HuH-7.5 (cell line): ENCODE results near the gene SEZ6.

Experiments used
- DNase-seq: peaks from one replicate; pipeline ENCODE4 v3.0.0; 2011; ENCODE audit warnings: low spot score

SEZ6 gene

DNA sequence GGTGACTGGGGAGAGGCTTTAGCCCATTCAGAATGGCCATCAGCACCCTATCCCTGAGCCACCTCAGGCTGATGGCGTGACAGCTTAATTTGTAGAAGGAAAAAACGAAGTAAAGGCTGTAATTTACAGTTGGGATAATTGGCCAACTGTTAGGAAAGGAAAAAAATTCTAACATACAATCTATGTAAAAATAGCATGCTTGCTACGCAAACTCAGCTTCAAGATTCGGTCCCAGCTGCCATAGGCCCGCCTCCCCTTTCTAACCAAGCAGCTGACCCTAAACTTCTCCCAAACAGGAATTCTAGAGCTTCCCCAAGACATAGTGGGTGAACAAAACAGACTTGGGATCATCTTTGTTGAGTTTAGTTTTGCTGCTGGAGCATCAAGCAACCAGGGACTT lies 4.9 kb downstream of the SEZ6 start:
- DNase-seq = no peak

DNA sequence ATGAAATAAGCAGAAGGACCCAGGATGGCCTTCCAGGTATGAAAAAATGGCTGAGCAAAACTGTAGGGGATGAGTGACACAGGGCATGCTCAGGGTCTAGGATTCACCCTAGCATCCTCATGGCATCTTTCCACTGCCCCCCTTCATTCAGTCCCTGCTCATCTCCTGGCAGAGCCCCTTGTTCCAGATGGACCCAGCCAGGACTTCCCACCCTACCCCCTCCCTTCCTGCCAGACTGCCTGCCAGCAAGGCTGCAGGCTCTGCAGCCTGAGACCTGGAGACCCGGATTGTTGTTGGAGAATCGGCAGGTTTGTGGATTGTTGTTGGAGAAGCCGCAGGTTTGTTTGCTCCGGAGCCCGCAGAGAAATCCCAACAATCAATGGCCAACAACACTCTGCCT lies 6.6 kb downstream of the SEZ6 start:
- DNase-seq = no peak

DNA sequence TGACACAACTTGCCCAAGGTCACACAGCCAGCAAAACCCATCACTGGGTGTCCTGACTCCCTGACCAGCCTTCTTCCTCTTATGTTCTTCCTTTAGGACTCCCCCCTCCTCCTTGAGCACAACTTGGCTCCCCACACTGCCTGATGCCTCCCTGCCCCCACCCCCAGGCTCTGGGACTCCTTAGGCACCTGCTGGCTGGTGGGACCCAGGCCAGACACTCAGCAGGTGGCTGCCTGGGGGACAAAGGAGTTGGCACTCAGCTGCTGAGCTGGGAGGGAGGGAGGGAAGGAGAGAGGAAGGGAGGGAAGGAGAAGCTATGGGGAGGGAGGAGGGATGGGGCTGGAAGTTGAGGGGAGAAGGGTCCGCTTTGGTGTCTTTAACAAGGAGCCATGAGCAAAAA lies 8.0 kb downstream of the SEZ6 start:
- no peak for DNase-seq

DNA sequence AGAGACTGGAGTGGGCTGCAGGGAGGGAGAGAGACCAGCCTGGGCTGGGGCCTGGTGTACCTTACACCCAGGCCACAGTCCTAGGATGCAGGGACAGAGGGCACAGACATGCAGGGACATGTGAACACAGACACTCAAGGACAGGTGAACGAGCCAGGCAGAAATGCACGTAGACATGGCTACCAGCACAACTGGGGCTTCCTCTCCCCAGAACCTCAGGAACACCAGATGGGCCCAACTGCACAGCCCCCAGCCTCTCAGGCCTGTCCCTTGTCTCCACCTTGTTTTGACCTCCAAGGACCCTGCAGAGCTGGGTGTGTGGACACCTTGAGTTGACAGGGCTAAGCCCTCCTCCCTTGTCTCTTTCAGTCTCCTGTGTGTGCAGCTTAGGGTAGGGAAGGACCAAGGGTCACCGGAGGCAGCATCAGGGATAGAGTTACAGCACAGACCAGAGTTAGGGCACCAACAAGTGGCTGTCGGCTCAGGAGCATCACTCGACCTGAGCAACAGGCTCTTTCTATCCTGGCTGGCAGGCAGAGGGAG lies 9.2 kb downstream of the SEZ6 start:
- no peak for DNase-seq

DNA sequence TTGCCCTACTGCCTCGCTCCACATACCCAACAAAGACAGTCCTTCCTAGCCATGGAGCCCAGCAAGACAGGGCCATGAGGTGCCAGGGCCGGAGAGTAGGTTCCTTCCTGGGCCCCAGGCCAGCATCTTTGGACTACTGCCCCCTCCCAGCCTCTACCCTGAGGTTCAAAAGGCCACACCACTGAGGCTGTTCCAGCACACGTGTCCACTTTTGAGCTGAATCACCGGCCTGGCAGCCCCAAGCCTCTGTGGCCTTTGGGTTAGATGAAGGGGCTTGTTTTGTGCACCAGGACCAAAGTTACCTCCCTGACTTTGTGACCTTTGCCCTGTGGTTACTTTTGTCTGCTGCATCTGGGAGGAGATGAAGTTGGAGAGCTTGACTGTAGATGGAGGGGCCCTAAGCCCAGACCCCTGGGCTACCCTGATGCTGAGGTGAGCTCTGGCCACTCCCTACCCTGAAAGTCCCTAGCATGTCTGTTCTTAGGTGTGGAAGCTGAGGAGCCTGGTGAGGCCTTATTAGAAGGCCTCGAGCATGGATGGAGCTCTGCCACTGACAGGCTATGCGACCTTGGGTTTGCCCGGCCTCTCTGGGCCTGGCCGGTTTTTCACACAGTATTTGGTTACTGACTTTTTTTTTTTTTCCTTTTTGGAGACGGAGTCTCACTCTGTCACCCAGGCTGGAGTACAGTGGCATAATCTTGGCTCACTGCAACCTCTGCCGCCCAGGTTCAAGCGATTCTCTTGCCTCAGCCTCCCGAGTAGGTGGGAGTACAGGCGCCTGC lies 12.0 kb downstream of the SEZ6 start:
- DNase-seq = no peak

DNA sequence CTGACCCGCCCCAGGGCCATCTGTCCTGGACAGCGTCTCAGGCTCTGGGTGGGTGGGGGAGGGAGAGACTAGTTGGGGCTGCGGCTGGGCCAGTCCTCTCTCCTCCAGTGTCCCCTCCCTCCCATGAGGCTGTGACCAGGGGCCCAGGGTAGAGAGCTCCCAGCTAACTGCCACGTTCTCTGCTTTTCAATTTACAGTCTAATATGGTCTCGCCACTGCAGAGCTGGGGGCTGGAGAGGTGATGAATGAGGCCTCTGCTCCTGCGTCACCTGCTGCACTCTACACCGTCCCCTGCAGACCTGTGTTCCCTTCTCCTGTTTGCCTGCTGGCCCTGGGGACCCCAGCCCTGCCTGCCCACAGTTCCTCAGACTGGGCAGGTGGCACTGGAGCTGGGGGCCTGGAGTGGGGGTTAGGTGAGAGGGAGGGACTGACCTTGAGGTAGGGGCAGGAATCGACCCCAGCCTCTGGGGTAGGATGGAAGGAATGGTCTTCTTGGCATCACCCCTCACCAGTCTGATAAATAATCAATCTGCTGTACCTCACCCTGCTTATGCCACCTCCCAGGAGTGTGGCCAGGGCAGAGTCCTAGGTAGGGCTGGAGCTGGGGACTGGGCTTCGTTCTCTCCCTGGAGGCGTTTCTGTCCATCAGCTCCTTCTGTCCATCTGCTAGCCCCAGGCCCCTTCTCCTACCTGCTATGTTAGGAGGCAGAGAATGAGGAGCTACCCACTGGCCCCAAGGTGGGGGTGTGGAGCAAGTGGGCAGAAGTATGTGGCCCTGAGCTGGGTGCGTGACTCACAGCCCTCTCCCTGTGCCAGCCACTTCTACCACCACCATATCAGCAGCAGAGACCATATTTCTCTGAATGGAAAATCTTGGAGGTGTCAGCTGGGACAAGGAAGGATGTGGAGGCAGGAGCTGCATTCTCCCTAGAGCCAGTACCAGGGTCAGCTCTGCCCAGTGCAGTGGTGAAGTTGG lies 12.9 kb downstream of the SEZ6 start:
- DNase-seq = no peak

DNA sequence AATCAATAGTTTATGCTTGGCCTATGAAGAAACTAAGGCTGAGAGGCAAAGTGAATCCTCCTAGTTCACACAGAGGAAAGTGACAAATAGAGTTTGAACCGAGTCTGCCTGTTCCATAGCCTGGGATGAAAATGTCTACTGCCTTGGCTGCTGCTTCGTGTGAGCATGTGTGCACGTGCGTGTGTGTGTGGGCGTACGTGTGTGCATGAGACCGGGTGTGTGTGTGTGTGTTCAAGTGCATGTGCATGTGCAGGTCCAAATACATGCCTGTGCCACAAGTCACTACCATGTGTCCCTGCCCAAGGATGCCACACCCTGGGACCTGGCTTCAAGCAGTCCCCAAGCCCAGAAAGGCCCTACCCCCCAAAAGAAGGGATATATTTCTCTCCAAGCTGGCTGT lies 13.6 kb downstream of the SEZ6 start:
- DNase-seq = no peak

DNA sequence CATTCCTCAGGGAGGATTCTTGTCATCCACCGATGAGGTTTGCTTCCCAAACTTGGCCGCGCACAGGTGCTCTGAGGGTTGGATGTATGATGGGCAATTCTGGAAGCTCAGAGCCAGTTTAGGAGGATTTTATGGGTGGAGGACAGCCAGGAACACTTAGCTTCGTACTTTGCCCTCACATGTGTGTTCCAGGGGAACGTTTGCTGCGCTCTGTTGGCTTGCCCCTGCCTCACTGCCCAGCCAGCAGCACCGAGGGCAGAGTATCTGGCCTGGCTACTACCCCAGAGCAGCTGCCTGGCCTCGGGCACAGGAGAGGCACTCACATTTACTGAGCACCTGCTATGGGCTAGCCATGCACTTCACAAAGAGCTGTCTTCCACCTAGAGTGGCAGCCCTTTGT lies 14.1 kb downstream of the SEZ6 start:
- DNase-seq = no peak

DNA sequence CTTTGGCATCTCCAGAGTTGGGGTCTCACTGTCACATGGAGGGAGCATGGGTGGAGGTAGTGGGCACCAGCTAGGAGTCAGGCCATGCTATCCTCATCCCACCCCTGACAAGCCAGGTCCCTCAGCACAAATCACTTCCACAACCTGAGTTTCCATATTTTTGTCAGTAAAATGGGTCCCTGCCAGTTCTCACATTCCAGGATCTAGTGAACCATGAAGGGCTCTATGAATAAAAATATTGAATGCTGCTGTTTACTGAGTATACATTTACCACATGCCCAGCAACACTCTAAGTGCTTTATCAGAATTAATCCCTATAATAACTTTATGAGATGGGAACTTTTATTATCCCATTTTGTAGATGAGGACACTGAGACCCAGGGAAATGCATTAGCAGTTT lies 16.8 kb downstream of the SEZ6 start:
- no peak for DNase-seq

DNA sequence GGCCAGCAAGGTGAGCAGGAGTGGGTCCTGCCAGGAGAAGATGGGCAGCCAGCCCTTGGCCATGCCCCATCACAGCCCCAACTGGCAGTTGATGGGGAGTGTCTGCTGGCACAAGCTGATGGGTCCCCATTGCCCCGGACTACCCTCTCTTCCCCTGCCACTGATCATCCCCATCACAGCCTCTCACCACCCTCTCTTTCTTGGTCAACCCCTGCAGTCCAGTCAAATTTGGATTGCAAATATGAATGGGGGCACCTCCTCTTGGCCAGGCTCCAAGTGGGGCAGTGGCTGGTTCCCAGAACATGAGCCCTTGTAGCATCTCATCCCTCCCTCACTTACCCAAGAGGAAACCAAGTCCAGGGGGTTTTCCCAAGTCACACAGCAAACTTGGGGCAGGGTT lies 17.4 kb downstream of the SEZ6 start:
- DNase-seq = no peak

DNA sequence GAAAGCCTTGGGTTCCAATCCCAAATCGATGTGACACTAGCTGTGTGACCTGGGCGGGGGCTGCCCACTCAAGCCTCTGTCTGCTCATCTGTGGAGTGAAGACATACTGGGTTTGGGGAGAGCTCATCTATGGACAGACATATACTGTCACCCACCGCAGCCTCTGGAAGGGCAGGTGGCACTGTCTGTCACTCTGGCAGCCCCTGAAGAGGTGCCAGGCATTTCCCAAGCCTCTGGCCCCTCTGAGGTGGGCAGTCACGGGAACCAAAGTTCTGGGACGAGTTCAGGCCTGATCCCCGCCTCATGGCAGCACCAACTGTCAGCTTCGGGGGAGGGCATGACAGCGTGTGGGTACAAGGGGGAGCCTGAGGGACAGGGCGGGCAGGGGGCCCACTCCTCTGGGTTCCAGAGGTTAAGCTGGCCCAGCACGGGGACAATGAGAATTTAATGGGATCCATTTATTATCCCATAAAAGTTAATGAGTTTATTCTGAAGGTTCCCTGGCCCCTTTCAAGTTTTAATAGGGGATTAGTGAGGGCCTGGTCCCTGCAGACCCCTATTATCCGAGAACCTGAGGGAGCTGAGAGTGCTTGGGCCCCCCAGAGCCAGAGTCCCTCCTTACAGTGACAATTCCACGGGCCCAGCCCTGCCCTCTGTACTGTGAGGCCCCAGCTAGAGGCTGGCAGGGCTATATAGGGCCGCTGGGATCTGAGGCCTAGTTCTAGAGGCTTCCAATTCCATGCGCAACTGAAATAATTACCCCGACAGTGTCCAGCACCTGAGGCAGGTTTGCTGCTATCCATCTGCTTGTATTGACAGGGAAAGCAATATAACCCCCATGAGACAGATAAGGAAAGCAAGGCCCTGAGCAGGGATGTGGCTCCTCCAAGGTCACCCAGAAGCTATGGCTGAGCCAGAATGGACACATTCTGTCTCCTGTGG lies 18.8 kb downstream of the SEZ6 start:
- no peak for DNase-seq

DNA sequence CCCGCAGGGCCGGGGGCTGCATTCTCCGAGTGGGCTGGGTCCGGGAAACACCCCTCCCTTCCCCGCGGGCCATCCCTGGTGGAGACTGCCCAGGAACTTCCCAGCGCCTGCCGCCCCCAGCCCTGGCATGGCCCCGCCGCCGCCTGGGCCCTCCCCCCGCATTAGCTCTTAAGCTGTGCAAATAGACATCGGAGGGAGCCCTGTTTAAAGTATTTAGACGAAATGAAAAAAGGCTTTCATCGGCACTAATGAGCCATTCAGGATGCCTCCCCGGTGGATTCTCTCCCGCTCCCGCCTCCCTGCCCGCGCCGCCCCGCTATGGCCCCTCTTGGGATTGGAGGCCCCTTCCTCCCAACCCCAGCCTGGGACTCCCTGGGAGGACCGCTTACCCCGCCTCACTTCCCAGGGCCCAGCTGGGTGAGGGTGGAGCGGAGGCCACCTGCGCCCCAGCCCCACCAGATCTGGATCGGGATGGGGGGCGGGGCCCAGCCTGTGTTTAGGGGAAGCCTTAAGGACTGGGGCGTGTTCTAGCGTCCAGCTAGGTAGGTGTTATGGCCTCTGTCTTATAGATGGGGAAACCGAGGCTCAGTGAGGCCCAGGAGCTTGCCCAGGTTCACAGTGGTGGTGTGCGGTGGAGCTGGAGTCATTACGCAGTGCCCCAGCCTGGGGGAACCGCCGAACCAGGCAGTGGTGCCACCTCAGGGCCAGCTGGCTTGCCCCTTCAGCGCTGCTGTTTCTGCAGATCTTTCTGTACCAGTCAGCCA lies 19.7 kb downstream of the SEZ6 start:
- no peak for DNase-seq

DNA sequence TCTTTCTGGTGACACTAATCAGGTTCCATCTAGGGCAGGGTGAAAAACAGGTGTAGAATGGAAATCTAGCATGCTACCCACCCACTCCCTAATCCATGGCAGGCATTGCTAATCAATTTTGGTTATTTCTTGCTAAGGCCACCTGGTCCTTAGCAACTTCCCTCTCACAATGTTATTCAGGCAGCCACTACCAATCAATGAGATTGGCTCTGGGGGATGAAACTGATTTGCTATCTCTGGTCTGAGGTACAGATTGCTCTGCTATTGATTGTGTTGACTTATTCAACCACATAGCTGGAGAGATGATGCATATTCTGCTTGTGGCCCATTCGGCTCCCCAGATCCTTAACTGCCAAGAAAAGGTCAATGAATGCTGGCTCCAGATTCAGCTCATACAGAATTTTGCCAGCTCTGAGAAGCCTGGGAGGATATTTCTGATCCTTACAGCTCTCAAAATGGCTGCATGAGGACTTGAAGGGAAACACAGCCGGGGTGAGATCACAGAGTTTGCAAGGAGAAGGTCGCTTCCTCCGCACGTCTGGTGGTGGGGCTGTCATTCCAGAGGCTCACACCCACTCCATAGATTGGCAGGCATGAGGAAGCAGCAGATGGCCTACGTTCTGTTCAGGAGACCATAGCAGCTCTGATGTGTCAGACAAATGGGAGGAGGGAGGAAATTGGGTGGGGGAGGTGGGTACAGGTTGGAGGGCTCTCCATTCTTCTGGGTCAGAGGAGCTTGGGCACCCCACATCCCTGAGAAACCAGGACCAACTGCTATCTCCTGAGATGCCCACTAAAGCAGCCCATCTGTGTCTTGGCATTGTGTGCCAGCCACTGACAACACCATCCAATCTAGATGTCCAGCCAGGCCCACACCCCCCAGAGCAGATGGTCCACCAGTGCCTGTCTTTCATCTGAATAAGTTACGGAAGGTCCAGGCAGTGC lies 22.3 kb downstream of the SEZ6 start:
- DNase-seq = no peak

DNA sequence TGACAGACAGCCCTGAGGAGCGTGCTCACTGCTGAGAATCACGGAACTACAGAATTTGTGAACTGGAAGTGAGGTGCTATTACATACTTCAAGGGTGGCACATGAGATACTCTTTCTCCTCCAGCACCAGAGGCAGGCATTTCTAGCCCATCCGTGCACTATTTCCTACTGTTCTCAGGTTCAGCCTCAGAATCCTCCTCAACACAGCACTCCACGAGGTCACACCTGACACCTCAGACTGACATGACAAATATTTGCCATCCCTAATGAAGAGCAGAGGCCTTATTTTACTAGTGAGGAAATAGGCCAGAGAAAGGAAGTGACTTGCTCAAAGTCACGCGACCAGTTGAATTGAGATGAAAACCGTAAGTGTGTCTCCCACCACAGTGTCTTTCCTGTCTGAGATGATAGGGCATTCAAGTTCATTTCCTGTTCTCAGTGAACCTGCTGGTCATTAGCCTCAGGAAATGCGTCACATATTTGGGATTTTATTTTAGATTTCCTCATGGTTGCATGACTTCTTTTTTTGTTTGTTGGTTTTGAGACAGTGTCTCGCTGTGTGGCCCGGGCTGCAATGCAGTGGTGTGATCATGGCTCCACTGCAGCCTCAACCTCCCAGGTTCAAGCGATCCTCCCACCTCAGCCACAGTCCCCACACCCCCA lies 23.6 kb downstream of the SEZ6 start:
- no peak for DNase-seq

DNA sequence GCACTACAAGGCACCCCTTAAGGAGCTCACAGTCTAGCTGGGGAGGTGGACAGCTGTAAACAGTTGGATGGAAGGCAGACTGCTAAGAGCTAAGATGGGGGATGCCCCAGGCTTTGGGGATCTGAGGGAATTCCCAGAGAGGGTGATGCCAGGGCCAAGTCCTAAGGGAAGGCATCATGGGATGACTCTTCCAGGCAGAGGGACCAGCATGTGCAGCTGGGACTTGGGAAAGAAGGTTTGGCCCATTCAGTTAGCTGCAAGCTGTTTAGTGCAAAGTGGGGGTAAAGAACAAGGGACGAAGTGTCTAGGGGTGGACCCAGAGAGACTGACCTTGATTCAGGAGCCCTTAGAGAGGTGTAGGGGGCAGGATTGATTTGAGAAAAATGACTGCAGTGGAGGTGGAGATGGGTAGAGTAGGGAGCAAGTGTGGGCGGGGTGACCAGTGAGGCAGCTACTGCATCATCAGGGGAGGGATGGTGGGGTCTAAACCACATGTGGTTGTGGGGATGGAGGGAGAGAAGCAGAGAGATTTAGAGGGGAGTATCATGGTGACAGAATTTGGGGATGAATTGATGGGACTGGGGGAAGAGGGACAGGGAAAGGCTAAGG lies 27.4 kb downstream of the SEZ6 start:
- DNase-seq = no peak

DNA sequence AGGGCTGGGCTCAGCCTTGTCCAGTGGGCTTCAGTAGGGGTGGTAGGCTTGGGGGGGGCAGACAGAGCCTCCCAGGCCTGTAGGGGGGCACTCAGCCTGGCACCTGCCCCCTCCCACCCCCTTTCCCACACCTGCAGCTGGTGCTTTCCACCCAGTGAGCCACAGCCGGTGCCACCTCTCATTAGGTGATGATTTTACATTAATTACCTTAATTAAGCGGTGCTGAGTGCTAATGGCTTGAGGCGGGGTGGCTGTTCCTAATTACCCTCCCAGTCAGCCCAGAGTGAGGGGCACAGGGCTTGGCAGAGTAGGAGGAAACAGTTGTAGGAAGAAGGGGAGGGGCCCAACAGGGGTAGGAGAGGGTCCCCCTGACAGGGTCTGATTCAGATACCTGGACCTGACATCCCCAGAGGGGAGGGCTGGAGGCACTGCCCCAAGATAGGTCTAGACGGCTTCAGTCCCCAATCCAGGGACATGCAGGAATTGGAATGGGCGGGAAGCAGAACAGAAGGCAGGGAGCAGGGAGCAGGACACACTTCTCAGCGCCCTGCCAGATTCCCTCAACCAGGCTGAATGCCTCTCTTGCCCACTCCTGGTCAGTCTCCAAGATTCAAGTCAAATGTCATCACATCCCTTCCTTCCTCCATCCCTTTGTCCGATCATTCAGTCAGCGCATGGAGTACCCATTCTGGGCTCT lies 28.0 kb downstream of the SEZ6 start:
- no peak for DNase-seq

DNA sequence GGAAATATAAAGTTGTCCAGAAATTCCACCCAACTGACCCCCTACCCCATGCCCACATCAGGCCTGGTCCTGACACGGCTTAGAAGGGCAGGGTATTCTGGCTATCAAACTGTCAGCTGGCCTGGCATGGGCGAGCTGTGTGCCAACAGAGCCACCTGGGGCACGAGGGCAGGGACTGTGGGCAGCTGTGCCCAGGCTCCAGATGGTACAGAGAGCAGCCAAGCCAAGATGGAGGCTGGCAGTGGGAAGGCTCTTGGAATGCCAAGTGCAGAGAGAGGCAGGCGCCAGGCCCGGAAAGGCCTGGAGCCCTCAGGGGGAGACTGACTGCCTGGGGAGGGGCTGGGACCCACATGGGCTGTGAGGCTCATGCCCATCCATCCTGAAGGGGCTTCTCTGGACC lies 30.2 kb downstream of the SEZ6 start:
- DNase-seq = no peak

DNA sequence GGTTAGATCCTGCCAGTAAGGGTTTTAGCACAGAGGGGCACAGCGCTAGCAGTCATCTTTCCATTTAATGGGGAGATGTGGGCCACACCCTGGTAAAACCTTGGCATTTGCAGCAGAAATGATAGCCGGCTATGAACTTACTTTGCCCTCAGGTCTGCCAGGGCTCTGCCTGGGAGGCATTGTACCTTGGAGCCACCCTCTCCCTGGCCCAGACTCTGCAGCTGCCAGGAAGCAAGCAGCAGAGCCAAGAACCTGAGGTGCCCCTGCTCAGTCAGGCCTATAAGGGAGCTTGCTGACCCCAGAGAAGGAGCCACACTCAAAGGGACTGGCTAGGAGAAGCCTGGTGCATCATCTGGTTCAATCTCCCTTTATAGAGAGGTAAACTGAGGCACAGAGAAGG lies 30.8 kb downstream of the SEZ6 start:
- no peak for DNase-seq
